Astrocyte (in vitro differentiated cells and primary cell): ENCODE data around the gene OPRD1. TPM values are rescaled to one million over a fixed set of nuclear protein-coding genes. Genes with fewer than 3 reads are reported as not detected.
"Not testable (repeated sequence)": the region's sequence is repeated elsewhere in the genome, so short reads cannot be mapped to it uniquely, and the experiment has no call there.

Experiments used
- DNase-seq: peaks from one replicate; pipeline ENCODE4 v3.0.0-alpha.2; 2010; ENCODE audit warnings: low read depth
- FAIRE-seq: peaks from 2 replicates; lab custom pipeline; 2011; peaks lifted over from hg19 to GRCh38; lab: Jason Lieb, UNC
- H2AFZ ChIP-seq: 2 replicates; pipeline ENCODE4 v1.6.0; 2012; ENCODE audit warnings: low read depth, low read length, inconsistent platforms
- H3K27ac ChIP-seq: 2 replicates; pipeline ENCODE4 v1.5.1; 2011; ENCODE audit warnings: low read depth, low read length, inconsistent platforms
- H3K27me3 ChIP-seq: 2 replicates; pipeline ENCODE4 v1.6.0; 2011; ENCODE audit warnings: low read length, inconsistent platforms; ENCODE audit not compliant: insufficient read depth
- H3K36me3 ChIP-seq: 2 replicates; pipeline ENCODE4 v1.5.1; 2011; ENCODE audit warnings: low read length, inconsistent platforms; ENCODE audit not compliant: insufficient read depth
- H3K4me1 ChIP-seq: 2 replicates; pipeline ENCODE4 v1.5.1; 2011; ENCODE audit warnings: low read length, inconsistent platforms; ENCODE audit not compliant: insufficient read depth
- H3K4me2 ChIP-seq: 2 replicates; pipeline ENCODE4 v1.6.0; 2012; ENCODE audit warnings: low read length, inconsistent platforms
- H3K4me3 ChIP-seq: 2 replicates; pipeline ENCODE4 v1.5.1; 2011; ENCODE audit warnings: low read depth, mild to moderate bottlenecking, low read length, inconsistent platforms; ENCODE audit not compliant: insufficient read depth
- H3K79me2 ChIP-seq: 2 replicates; pipeline ENCODE4 v1.6.0; 2012; ENCODE audit warnings: mild to moderate bottlenecking, low read length, inconsistent platforms; ENCODE audit not compliant: insufficient read depth
- H3K9ac ChIP-seq: 2 replicates; pipeline ENCODE4 v1.6.0; 2012; ENCODE audit warnings: mild to moderate bottlenecking, low read length, inconsistent platforms
- H3K9me3 ChIP-seq: 2 replicates; pipeline ENCODE4 v1.5.1; 2012; ENCODE audit warnings: low read depth, mild to moderate bottlenecking, low read length, inconsistent platforms; ENCODE audit not compliant: insufficient read depth
- H4K20me1 ChIP-seq: 2 replicates; pipeline ENCODE4 v1.6.0; 2012; ENCODE audit warnings: low read length, inconsistent platforms; ENCODE audit not compliant: insufficient read depth
- H3K27ac Mint-ChIP-seq: one replicate; pipeline ENCODE4 v1.8.0; 2021; ENCODE audit warnings: mild to moderate bottlenecking, mixed read lengths; ENCODE audit not compliant: unreplicated experiment
- H3K27me3 Mint-ChIP-seq: one replicate; pipeline ENCODE4 v1.8.0; 2021; ENCODE audit warnings: low read depth, mixed read lengths; ENCODE audit not compliant: unreplicated experiment
- H3K36me3 Mint-ChIP-seq: one replicate; pipeline ENCODE4 v1.8.0; 2021; ENCODE audit warnings: low read depth, mixed read lengths; ENCODE audit not compliant: unreplicated experiment
- H3K4me1 Mint-ChIP-seq: one replicate; pipeline ENCODE4 v1.8.0; 2021; ENCODE audit warnings: low read depth, mixed read lengths; ENCODE audit not compliant: unreplicated experiment
- H3K4me3 Mint-ChIP-seq: one replicate; pipeline ENCODE4 v1.8.0; 2021; ENCODE audit warnings: mild to moderate bottlenecking, moderate library complexity, mixed read lengths; ENCODE audit not compliant: unreplicated experiment
- H3K9me3 Mint-ChIP-seq: one replicate; pipeline ENCODE4 v1.8.0; 2021; ENCODE audit warnings: mild to moderate bottlenecking, mixed read lengths; ENCODE audit not compliant: unreplicated experiment
- CTCF ChIP-seq: IDR thresholded peaks from 2 replicates; pipeline ENCODE4 v1.5.1; 2011; ENCODE audit warnings: low read depth, mild to moderate bottlenecking, inconsistent platforms, low read length, moderate library complexity; ENCODE audit not compliant: insufficient read depth
- EZH2 ChIP-seq: IDR thresholded peaks from 2 replicates; pipeline ENCODE4 v1.6.1; 2012; ENCODE audit warnings: mild to moderate bottlenecking, low read length, inconsistent platforms; ENCODE audit not compliant: insufficient read depth
- total RNA-seq: library from RNA; stranded (reverse); gene quantifications from 2 replicates; pipeline ENCODE4 v1.2.1, GENCODE V29; 2021

Gene OPRD1
- total RNA-seq, 1 donor from 2014 or later, result 1.2 TPM

DNA sequence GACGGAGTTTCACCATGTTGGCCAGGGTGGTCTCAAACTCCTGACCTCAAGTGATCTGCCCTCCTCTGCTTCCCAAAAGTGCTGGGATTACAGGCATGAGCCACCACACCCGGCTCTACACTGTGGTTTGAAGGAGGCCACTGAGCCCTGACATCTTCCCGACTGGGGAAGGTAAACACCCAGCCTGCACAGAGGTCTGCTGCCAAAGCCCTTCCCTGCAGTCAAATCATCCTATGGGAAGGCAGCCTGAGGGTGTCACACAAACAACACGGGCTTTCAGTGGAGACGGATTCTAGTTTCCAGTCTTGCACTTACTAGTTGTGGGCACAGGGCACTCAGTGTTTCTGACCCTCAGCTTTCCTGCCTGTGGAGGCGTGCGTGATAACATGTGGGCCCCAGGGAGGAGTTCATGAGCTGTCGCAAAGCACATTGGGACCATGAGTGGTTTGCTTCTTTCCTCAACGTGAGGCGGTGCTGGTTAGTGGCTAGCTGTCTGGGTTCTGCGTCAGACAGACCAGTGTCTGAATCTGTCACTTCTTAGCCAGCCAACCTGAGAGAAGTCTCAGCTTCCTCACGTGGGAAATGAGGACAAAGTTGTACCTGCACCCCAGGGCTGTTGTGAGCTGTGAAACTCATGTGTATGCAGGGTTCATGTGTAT is 21.5 kb upstream of the OPRD1 start:
- DNase-seq (no peak), FAIRE-seq (no peak)
- no peak overlapping the region for H2AFZ ChIP-seq

GRCh38 chr1:28791929-28792328 is 20.0 kb upstream of the OPRD1 start:
- not testable (repeated sequence) for H3K4me3 Mint-ChIP-seq, FAIRE-seq, DNase-seq, H3K79me2 ChIP-seq, H3K9me3 ChIP-seq, H3K4me2 ChIP-seq, H3K4me1 Mint-ChIP-seq, H3K9ac ChIP-seq, H3K4me3 ChIP-seq, H3K4me1 ChIP-seq, H3K27ac Mint-ChIP-seq, H2AFZ ChIP-seq, H3K36me3 Mint-ChIP-seq, H3K27me3 ChIP-seq, H3K27ac ChIP-seq, H4K20me1 ChIP-seq, H3K9me3 Mint-ChIP-seq, H3K36me3 ChIP-seq
- peaks cover 23% of the 10 kb centered on the region for H3K27me3 Mint-ChIP-seq

More for the DNA sequence above, 21.5 kb upstream of the OPRD1 start:
- no peaks in the 10 kb centered on the region for H3K79me2 ChIP-seq
- H3K9ac ChIP-seq, result no peak overlapping the region
- H3K4me2 ChIP-seq, result no peak overlapping the region
- Mint-ChIP-seq H3K4me3 (no peak overlapping the region), H3K4me1 (no peaks in the 10 kb centered on the region), H3K36me3 (no peaks in the 10 kb centered on the region), H3K27ac (no peak overlapping the region), H3K9me3 (peaks cover 1% of the 10 kb centered on the region), H3K27me3 (peaks cover 24% of the 10 kb centered on the region)
- H3K27me3 ChIP-seq, result no peaks in the 10 kb centered on the region
- H4K20me1 ChIP-seq, result no peaks in the 10 kb centered on the region
- H3K9me3 ChIP-seq, result no peaks in the 10 kb centered on the region
- no peak overlapping the region for H3K4me3 ChIP-seq
- H3K36me3 ChIP-seq, result no peaks in the 10 kb centered on the region
- H3K27ac ChIP-seq, result no peak overlapping the region
- H3K4me1 ChIP-seq, result no peaks in the 10 kb centered on the region
- TF ChIP-seq CTCF, result no peak
- no peak for TF ChIP-seq EZH2

GRCh38 chr1:28792644-28793121 is 19.3 kb upstream of the OPRD1 start:
- Histone ChIP-seq H3K27me3 (peaks cover 10% of the 10 kb centered on the region), H3K36me3 (no peaks in the 10 kb centered on the region), H2AFZ (no peak overlapping the region), H3K79me2 (no peaks in the 10 kb centered on the region), H3K4me2 (no peak overlapping the region), H3K27ac (no peak overlapping the region), H3K4me1 (no peaks in the 10 kb centered on the region), H3K9ac (no peak overlapping the region), H4K20me1 (no peaks in the 10 kb centered on the region), H3K9me3 (no peaks in the 10 kb centered on the region), H3K4me3 (no peak overlapping the region)
- Mint-ChIP-seq H3K4me3 (no peak overlapping the region), H3K36me3 (no peaks in the 10 kb centered on the region), H3K9me3 (peaks cover 1% of the 10 kb centered on the region), H3K27me3 (peaks cover 24% of the 10 kb centered on the region), H3K27ac (no peak overlapping the region), H3K4me1 (no peaks in the 10 kb centered on the region)
- TF ChIP-seq EZH2 (no peak), CTCF (no peak)
- no peak for FAIRE-seq
- DNase-seq, result no peak

GRCh38 chr1:28794582-28794981 is 17.4 kb upstream of the OPRD1 start:
- not testable (repeated sequence) for H4K20me1 ChIP-seq, DNase-seq, H3K4me1 ChIP-seq, H3K9ac ChIP-seq, H3K4me3 ChIP-seq, H2AFZ ChIP-seq, H3K9me3 Mint-ChIP-seq, FAIRE-seq, H3K27ac Mint-ChIP-seq, H3K79me2 ChIP-seq, H3K4me2 ChIP-seq, H3K4me3 Mint-ChIP-seq, H3K36me3 ChIP-seq, H3K9me3 ChIP-seq, H3K36me3 Mint-ChIP-seq, H3K27ac ChIP-seq, H3K4me1 Mint-ChIP-seq
- H3K27me3 Mint-ChIP-seq, result peaks cover 26% of the 10 kb centered on the region
- H3K27me3 ChIP-seq, result peaks cover 11% of the 10 kb centered on the region
